SU-DHL-6 (cell line): ENCODE results near the gene PHLDB2.

ENCODE experiments used
- H2AFZ ChIP-seq: fragments of 200-600 bp; sonication (generic); 2 replicates; pipeline ENCODE4 v1.6.1; 2014; ENCODE audit warnings: low read depth, mild to moderate bottlenecking, moderate library complexity, mixed read lengths, antibody characterized with exemption, low read length; ENCODE audit not compliant: severe bottlenecking
- H3F3A ChIP-seq: fragments of 200-600 bp; shearing (Covaris generic); 2 replicates; pipeline ENCODE4 v1.6.0; 2016; ENCODE audit warnings: antibody characterized with exemption, mild to moderate bottlenecking; ENCODE audit not compliant: insufficient read depth
- H3K27ac ChIP-seq: fragments of 200-600 bp; sonication (generic); 2 replicates; pipeline ENCODE4 v1.5.1; 2016; ENCODE audit warnings: low read depth, mild to moderate bottlenecking, low read length, moderate library complexity, mixed read lengths
- H3K27me3 ChIP-seq: fragments of 200-600 bp; sonication (generic), shearing (Covaris generic); 2 replicates; pipeline ENCODE4 v1.6.0; 2014; ENCODE audit warnings: mild to moderate bottlenecking, low read length
- H3K36me3 ChIP-seq: fragments of 200-600 bp; sonication (generic); 2 replicates; pipeline ENCODE4 v1.6.1; 2014; ENCODE audit warnings: mild to moderate bottlenecking, low read length, mixed read lengths
- H3K4me2 ChIP-seq: fragments of 300-600, 200-600 bp; shearing (Covaris generic), sonication (generic); 2 replicates; pipeline ENCODE4 v1.6.0; 2014; ENCODE audit warnings: low read length, low read depth, mild to moderate bottlenecking; ENCODE audit not compliant: poor library complexity, severe bottlenecking
- H3K4me3 ChIP-seq: fragments of 200-600 bp; sonication (generic); 2 replicates; pipeline ENCODE4 v1.5.1; 2014; ENCODE audit warnings: antibody characterized with exemption, low read length, mild to moderate bottlenecking, mixed read lengths; ENCODE audit not compliant: insufficient read depth, poor library complexity, severe bottlenecking
- H3K79me2 ChIP-seq: fragments of 200-600 bp; sonication (generic); 2 replicates; pipeline ENCODE4 v1.6.1; 2014; ENCODE audit warnings: mild to moderate bottlenecking, low read length, moderate library complexity; ENCODE audit not compliant: insufficient read depth
- H3K9ac ChIP-seq: fragments of 200-600 bp; sonication (generic); 2 replicates; pipeline ENCODE4 v1.7.0; 2014; ENCODE audit warnings: mild to moderate bottlenecking, low read length
- H3K9me2 ChIP-seq: fragments of 200-600 bp; sonication (generic); replicated peaks from 2 replicates; pipeline ENCODE4 v1.6.1; 2014; ENCODE audit warnings: low read length; ENCODE audit not compliant: insufficient read depth
- H3K9me3 ChIP-seq: fragments of 200-600 bp; sonication (generic); 2 replicates; pipeline ENCODE4 v1.6.1; 2014; ENCODE audit warnings: low read length, mixed read lengths; ENCODE audit not compliant: insufficient read depth
- H4K20me1 ChIP-seq: fragments of 200-600 bp; sonication (generic); 2 replicates; pipeline ENCODE4 v1.6.1; 2014; ENCODE audit warnings: low read depth, mild to moderate bottlenecking, antibody characterized with exemption, low read length, moderate library complexity, mixed read lengths
- CTCF ChIP-seq: fragments of 200-600 bp; sonication (generic); IDR thresholded peaks from one replicate; pipeline ENCODE4 v1.5.1; 2017; ENCODE audit warnings: antibody characterized with exemption, mild to moderate bottlenecking, low read length, moderate library complexity; ENCODE audit not compliant: insufficient read depth, poor library complexity, severe bottlenecking
- EZH2phosphoT487 ChIP-seq: fragments of 200-600 bp; sonication (generic), shearing (Covaris generic); conservative IDR thresholded peaks from 2 replicates; pipeline ENCODE4 v1.6.1; 2018; ENCODE audit warnings: mild to moderate bottlenecking, antibody characterized with exemption, low read length, moderate library complexity, mixed read lengths

The PHLDB2 gene

GRCh38 chr3:111901637-111902036 is 42.6 kb downstream of the PHLDB2 start:
- H3K27ac ChIP-seq = no peak overlapping the region
- no peaks in the 10 kb centered on the region for H3F3A ChIP-seq
- no peak overlapping the region for H2AFZ ChIP-seq
- no peak for TF ChIP-seq EZH2phosphoT487
- TF ChIP-seq CTCF = no peak
- H3K9me3 ChIP-seq = no peaks in the 10 kb centered on the region
- no peaks in the 10 kb centered on the region for H4K20me1 ChIP-seq
- no peaks in the 10 kb centered on the region for H3K9me2 ChIP-seq
- H3K79me2 ChIP-seq = no peaks in the 10 kb centered on the region
- H3K4me2 ChIP-seq = no peak overlapping the region
- no peaks in the 10 kb centered on the region for H3K36me3 ChIP-seq
- H3K4me3 ChIP-seq = no peak overlapping the region
- H3K9ac ChIP-seq = no peak overlapping the region
- H3K27me3 ChIP-seq = no peaks in the 10 kb centered on the region

- Histone ChIP-seq H3K27me3 (no peaks in the 10 kb centered on the region), H3K4me2 (no peak overlapping the region), H3K36me3 (no peaks in the 10 kb centered on the region), H3K79me2 (no peaks in the 10 kb centered on the region), H3K9me2 (no peaks in the 10 kb centered on the region), H3K9me3 (no peaks in the 10 kb centered on the region), H4K20me1 (no peaks in the 10 kb centered on the region), H2AFZ (no peak overlapping the region), H3K27ac (no peak overlapping the region), H3K4me3 (no peak overlapping the region), H3K9ac (no peak overlapping the region), H3F3A (no peaks in the 10 kb centered on the region)
- no peak for TF ChIP-seq CTCF
- TF ChIP-seq EZH2phosphoT487 = no peak
These were observed 43.5 kb downstream of the PHLDB2 start for GRCh38 chr3:111902534-111902933.

GRCh38 chr3:111903067-111903511 is 44.0 kb downstream of the PHLDB2 start:
- TF ChIP-seq CTCF (no peak), EZH2phosphoT487 (no peak)
- Histone ChIP-seq H3K4me2 (no peak overlapping the region), H3K79me2 (no peaks in the 10 kb centered on the region), H3K9me2 (no peaks in the 10 kb centered on the region), H2AFZ (no peak overlapping the region), H3K4me3 (no peak overlapping the region), H3K9me3 (no peaks in the 10 kb centered on the region), H3K27me3 (no peaks in the 10 kb centered on the region), H3K27ac (no peak overlapping the region), H3K9ac (no peak overlapping the region), H3F3A (no peaks in the 10 kb centered on the region), H4K20me1 (no peaks in the 10 kb centered on the region), H3K36me3 (no peaks in the 10 kb centered on the region)
